Stimulated activated CD4-positive, alpha-beta T cell treated with anti-CD3 and anti-CD28 coated beads, Interleukin-15, amount 100 ng/mL, for 1 hour (primary cell): Measurements from ENCODE around the gene HRAS.
"Not testable (repeated sequence)": the region's sequence is repeated elsewhere in the genome, so short reads cannot be mapped to it uniquely, and the experiment has no call there.

ENCODE experiments used
- DNase-seq, 2 donors: peaks; one replicate each; pipeline ENCODE4 v3.0.0-alpha.2; 2020; ENCODE audit warnings: low read depth in 1 of 2, low spot score in 1 of 2

HRAS gene

DNA sequence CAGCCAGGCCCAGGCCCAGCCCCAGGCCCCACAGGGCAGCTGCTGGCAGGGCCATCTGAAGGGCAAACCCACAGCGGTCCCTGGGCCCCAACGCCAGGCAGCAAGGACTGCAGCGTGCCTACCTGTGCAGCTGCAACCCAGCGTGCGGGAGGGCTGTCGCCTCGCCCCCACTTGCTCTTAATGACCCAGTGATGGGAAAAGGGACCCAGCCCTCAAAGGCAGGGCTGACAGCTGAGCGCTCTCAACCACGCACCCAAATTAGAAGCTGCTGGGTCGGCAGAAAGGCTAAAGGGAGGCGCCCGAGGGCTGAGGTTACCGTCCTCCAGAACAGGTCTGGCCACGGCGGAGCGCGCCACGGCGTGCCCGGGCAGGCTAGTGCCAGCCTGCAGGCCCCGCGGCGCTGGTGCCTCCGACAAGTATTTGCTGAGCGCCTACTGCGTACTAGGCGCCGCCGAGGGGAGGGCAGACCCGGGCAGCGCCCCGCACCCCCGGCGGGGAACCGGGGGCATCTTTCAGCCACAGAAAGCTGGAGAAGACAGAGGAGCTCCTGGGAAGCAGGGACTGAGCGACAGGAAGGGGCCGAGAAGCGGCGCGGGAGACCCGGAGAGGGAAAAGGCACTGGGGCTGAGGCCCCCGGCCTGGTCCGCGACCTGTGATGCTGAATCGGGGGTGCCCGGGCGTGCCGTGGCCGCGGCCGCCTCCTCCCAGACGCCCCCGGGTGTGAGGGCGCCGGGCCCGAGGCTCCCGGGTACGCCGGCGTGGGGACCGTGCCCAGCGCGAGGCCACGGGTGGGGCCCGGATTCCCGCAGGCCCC, 773 bp downstream of the HRAS start:
- no peak for DNase-seq

DNA sequence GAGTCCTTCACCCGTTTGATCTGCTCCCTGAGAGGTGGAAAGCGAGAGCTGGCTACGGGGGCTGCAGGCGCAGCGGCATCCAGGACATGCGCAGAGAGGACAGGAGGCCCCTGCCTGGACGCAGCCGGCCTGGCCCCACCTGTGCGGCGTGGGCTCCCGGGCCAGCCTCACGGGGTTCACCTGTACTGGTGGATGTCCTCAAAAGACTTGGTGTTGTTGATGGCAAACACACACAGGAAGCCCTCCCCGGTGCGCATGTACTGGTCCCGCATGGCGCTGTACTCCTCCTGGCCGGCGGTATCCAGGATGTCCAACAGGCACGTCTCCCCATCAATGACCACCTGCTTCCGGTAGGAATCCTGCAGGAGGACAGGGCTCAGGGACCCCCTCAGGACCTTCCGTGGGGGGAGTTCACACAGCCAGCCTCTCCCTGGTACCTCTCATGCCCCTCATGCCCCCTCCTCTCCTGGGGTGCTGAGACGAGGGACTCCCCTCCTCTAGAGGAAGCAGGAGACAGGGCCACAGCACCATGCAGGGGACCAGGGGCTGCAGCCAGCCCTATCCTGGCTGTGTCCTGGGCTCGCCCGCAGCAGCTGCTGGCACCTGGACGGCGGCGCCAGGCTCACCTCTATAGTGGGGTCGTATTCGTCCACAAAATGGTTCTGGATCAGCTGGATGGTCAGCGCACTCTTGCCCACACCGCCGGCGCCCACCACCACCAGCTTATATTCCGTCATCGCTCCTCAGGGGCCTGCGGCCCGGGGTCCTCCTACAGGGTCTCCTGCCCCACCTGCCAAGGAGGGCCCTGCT, 1.6 kb downstream of the HRAS start:
- no peak for DNase-seq

DNA sequence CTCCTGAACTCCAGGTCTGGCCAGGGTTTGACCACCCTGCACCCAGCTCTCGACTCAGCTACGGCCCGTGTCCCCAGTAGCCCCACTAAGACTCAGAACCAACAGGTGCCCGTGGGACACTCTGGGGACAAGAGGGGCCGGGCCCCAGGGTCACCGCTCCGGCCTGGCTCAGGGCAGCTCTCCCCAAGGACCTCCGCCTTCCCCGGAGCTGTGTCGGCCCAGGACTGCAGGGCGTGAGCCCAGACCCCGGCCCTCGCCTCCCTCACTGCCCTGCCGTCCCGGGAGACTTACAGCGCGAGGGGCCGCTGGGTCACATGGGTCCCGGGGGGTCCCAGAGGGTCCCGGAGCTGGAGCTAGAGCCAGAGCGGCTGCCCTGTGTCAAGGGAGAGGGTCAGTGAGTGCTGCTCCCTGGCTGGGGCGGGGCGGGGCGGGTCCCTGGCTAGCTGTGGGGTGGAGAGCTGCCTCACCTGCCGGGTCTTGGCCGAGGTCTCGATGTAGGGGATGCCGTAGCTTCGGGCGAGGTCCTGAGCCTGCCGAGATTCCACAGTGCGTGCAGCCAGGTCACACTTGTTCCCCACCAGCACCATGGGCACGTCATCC, 2.3 kb downstream of the HRAS start:
- DNase-seq = no peak

DNA sequence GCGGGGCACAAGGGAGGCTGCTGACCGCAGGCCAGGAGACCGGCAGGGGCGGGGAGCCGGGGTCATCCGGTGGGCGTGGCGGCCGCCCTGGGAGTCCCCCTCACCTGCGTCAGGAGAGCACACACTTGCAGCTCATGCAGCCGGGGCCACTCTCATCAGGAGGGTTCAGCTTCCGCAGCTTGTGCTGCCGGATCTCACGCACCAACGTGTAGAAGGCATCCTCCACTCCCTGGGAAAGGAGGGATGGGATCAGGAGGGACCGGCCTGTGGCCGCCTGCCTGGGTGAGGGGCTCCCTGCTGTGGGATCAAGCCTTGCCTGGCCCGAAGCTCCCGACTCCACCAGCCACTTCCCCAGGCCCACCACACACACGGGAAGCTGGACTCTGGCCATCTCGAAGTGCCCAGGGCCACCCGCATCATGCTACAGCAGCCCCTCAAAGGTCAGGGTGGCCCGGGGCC, 2.8 kb downstream of the HRAS start:
- no peak for DNase-seq

DNA sequence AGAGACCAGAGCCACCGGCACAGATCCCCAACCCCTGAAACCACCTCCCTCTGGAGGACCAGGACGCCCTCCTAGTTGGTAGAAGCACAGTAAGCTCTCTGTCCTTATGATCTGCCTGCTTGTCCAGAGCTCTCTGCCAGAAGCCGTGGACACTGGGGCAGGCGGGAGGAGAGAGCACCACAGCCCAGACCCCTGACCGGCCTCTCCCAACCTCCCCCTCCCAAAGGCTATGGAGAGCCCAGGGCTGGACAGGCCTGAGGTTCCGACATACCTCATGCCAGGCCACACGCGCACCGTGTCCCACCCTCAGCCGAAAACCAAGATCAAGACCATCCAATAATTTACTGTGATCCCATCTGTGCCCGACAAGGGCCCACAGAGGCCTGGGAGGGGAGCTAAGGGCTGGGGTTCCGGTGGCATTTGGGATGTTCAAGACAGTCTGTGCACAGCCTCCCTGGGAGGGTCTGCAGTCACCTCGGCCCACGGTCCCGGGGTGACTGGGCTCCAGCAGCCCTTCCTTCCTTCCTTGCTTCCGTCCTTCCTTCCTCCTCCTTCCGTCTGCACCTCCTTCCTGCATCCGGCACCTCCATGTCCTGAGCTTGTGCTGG, 3.4 kb downstream of the HRAS start:
- no peak for DNase-seq

DNA sequence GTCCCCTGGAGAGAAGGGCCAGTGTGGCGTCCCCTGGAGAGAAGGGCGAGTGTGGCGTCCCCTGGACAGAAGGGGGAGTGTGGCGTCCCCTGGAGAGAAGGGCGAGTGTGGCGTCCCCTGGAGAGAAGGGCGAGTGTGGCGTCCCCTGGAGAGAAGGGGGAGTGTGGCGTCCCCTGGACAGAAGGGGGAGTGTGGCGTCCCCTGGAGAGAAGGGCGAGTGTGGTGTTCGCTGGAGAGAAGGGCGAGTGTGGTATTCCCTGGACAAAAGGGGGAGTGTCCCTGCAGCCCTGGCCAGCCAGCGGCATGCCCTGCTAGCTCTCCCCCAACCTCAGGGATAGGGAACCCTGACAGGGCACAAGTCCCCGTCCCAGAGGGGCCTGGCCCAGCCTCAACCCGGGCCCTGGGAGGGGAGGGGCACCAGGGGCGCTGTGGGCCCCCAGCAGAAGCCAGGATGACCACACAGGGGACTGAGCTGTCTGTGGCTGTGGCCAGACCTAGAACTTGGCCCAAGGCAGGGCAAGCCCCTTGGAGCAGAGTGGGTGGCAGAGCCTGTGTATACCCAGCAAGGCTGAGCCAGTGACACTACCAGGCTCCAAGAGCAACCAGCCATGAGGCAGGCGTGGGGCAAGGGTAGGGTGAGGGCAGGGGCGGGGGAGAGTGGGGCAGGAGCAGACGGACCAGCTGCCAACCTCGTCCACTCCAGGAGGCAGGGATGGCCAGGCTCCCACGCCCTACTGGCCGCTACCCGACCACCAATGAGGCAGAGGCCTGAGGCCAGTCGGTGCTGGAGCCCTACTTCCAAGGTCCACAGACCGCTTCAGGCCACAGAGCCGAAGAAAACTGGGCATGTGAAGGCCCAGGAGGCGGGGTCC, 4.2 kb downstream of the HRAS start:
- DNase-seq = no peak

DNA sequence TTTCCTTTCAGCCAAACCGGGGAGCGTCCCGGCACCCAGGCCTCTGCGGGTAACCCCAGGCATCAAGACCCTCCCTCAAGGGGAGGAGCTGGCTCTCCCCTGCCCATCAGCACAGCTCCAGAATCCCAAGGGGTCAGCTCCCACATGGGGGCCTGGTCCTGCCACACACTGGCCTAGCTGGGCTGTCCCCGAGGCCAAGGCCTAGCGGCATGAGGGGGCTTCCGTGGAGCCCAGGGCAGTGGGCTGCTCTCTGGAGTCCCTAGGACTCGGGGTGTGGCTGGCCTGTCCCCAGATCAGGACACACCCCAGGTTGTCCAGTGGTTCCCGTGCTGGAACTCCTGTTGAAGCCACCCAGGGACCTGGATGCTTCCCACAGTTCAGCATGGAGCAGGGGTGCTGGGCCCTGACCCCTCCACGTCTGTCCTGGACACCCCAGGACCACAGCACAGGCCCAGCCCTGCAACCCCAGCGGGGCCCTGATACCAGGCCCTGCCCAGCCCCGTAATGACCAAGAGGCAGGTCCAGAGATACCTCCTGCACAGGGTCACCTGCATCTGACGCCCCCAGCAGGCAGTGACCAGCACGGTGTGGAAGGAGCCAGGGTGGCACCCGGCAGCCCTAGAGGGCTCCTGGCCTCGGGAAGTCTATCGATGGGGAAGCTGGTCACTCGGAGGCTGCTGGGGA, 5.5 kb downstream of the HRAS start:
- DNase-seq = no peak

DNA sequence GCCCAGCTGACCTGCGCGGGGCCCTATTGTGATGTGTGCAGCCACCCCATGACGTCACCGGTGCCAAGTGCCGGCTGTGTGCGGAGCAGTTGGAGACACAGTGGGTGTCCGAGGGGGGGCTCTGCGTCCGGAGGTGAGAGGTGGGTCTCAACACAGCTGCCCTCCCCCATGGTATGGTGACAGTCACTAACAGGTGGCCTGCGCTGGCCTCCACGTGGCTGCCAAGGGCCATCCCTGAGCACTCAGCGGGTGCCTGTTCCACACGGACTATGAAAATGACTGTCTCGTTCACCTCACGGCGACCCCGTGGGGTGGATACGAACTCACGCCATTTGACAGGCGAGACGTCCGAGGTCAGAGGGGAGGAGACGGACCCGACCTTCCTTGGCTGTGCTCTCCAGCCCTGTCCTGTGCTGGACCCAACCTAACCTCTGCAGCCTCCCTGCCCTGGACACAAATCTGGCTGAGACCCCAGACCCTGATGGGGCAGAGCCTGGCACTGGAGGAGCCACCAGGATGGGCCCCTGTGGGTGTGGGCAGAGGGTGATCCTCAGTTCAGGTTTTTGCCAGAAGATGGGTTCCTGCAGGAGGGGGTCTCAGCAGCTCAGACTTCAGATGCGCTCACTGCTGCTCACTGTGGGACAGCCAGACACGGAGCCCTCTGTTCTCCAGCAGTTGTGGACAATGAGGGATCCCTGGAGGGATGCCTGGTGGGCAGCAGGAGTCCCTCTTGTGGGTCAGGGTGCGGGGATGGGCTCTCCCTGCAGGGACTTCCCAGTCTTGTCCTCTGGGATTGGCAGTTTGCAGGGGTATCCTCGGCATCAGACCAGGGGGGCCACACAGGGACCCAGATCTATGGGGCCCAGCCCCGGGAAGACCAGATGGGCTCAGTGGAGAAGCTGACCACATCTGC, 6.3 kb downstream of the HRAS start:
- no peak for DNase-seq

DNA sequence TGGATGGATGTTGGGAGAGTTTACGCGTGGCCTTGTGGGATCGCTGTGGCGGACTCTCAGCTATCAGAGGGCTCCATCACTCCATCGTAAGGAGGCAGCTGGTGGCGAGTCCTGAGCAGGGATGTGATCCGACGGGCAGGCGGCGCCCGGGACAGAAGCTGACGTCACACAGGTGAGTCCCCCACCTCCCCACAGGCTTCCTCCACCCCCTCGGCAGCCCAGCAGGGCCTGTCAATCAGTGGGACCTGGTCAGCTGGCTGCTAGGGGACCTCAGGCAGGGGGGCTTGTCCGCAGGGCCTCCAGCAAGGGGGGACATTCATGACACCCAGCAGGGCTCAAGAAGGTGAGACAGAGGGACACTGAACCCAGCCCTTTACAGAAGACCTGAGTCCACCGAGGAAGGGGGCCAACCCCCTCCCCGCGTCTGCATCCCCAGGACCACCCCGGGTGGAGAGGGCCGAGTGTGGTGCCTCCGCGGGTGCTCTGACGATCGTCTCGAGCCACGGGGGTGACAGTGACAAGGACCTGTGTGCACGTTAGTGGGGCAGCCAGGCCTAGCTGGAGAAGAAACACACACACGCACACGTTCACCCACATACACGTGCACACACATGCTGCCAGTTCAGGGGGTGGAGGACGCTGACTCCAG, 7.1 kb downstream of the HRAS start:
- no peak for DNase-seq

DNA sequence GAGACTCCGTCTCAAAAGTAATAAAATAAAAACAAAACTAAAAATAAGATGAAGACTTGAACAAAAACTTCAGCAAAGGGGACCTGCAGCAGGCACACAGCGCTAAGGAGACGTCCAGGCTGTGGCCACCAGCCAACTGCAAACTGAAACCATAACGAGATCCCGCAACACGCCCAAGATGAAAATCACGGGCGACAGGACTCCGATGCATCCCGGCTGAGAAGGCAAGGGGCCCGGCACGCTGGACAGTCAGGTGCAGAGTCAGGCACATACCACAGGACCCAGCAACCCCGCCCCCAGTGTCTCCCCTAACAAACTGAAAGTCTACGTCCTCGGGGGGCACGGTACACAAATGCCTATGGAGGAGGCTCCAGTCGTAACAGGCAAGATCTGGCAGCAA, 9.2 kb downstream of the HRAS start:
- DNase-seq = no peak

DNA sequence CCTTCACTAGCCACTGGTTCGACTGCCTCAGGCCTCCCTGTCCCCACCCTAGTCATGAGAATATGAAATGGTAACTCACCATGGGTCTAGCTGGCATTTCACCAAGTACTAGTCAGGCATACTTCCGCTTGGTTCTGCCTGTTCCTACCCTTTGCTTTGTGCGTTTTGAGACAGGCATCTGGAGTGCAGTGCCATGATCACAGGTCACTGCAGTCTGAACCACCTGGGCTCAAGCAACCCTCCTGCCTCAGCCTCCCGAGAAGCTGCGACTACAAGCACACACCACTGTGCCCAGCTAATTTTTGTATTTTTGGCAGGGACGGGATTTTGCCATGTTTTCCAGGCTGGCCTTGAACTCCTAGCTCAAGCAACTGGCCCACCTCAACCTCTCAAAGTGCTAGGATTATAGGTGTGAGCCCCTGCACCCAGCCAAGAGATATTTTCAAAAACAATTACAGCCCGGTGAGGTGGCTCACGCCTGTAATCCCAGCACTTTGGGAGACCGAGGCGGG, 14.1 kb downstream of the HRAS start:
- no peak for DNase-seq

DNA sequence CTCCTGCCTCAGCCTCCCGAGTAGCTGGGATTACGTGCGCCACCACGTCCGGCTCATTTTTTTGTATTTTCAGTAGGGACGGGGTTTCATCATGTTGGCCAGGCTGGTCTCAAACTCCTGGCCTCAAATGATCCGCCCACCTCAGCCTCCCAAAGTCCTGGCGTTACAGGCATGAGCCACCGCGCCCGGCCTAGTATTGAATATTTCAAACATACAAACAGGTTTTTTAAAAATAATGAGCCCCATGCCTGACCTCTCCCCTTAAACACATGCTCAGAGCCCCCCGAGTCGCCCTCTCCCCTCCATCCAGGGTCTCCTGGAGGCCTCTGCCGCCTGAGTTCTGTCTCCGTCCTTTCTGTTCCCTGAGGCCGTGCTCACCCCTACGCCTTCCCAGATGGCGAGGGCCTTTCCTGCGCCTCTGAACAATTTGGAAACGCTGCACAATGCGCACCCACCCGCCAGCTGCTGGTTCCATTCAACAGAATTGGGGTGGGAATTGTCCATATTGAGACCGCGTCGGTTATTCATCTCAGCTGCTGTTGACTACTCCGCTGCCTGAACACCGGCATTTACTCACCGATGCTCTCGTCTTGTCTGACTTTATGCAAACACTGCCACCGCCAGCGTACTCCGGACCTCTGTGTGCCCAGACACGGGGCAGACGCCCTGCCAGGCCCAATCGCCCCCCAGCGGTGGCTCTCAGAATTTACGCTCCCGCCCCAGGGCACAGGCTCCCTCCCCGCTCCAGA, 14.8 kb downstream of the HRAS start:
- no peak for DNase-seq

DNA sequence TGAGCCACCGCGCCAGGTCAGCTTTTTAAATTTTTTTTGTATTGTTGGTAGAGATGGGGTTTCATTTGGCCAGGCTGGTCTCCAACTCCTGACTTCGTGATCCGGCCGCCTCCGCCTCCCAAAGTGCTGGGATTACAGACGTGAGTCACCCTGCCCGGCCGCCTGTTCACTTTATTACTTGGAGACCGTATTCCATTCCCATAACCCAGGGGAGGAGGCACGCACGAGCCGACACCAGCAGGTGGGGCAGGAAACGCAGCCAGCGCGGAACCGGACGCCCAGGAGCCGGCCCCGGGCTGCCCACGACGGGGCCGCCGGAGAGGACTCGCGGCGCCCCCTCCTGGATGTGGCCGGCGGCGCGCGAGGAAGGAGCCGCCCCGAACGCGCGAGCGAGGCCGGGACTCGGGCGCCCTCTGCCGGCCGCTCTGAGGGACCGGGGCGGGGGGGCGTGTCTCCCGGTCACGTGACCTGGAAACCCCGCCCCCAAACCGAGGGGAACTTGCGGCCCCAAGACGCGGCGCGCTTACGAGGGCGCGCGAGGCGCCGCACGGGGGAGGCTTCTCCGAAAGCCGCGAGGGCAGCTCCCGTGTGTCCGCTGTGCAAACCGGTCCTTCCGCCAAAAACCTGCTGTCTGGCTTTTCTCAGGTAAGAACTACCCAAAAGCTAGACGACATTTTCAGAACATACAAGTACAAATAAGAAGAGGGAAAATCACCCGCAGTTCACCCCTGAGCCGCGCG, 16.7 kb downstream of the HRAS start:
- DNase-seq = peak; percentile 85

DNA sequence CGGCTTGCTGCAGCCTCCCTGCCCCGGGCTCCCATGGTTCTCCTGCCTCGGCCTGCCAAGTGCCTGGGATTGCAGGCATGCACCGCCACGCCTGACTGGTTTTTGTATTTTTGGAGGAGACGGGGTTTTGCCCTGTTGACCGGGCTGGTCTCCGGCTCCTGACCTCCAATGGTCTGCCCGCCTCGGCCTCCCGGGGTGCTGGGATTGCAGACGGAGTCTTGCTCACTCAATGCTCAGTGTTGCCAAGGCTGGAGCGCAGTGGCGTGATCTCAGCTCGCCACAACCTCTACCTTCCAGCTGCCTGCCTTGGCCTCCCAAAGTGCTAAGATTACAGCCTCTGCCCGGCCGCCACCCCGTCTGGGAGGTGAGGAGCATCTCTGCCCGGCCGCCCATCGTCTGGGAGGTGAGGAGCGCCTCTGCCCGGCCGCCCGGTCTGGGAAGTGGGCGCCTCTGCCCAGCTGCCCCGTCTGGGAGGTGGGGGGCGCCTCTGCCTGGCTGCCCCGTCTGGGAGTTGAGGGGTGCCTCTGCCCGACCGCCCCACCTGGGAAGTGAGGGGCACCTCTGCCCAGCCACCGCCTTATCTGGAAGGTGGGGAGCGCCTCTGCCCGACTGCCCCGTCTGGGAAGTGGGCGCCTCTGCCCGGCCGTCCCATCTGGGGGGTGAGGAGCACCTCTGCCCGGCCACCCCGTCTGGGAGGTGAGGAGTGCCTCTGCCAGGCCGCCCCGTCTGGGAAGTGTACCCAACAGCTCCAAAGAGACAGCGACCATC, 18.3 kb downstream of the HRAS start:
- DNase-seq = not testable (repeated sequence)

DNA sequence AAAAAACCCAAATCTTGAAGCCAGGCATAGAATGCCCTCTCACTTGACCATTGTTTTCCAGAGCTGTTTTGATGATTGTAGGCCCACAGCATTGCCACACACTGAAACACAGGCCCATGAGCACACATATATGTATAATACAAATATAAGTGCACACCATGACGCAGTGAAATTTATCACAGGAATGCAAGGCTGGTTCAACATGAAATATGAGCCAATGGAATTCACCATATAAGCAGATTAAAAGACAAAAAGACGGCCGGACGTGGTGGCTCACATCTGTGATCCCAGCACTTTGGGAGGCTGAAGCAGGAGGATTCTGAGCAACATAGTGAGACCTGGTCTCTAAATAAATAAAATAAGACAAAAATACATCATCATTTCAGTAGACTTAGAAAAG, 19.0 kb downstream of the HRAS start:
- no peak for DNase-seq

DNA sequence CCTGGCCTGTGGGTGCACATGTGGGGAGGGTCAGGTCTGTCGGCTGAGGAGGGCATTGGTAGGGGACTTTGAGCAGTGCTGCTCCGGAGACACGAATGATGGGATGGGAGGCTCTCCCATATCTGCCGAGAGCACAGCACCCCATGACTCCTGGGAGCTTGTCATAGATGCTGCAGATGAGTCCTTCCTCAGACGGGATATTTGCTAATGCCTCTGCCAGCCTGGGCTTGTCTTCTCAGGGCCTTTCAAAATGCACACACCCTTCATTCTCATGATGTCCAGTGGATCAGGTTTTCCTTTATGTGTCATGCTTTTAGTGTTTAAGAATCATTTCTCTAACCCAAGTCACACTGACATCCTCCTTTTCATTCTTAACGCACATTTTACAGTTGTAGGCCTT, 20.2 kb downstream of the HRAS start:
- no peak for DNase-seq
